ENCODE measurements around the gene ALDH1A1.

Gene ALDH1A1

GRCh38 chr9:72951520-72952380 lies 1.1 kb downstream of the ALDH1A1 start:
- DNase-seq (ENCODE audit: low read depth, low spot score), result no peak
- peak overlapping the region; percentile 67 for H3K4me3 ChIP-seq
- no peaks in the 10 kb centered on the region for H3K36me3 ChIP-seq (ENCODE audit: insufficient read depth, low read length)
- H3K9ac ChIP-seq (ENCODE audit: insufficient read length), result peak overlapping the region; percentile 56
- TF ChIP-seq EZH2 (IDR thresholded peaks at IDR 0.05) (no peak), POLR2AphosphoS5 (IDR thresholded peaks at IDR 0.05; ENCODE audit: borderline replicate concordance, low read depth, low read length) (no peak), FOXP2 (optimal IDR thresholded peaks at IDR 0.05; ENCODE audit: control extremely low read depth, extremely low read length, insufficient read depth) (no peak)
- H3K27ac ChIP-seq, result peak overlapping the region; percentile 57
- no peaks in the 10 kb centered on the region for H3K9me3 ChIP-seq (ENCODE audit: low read depth, low read length)

- TF ChIP-seq EZH2 (IDR thresholded peaks at IDR 0.05) (no peak), FOXP2 (optimal IDR thresholded peaks at IDR 0.05; ENCODE audit: control extremely low read depth, extremely low read length, insufficient read depth) (no peak), POLR2AphosphoS5 (IDR thresholded peaks at IDR 0.05; ENCODE audit: borderline replicate concordance, low read depth, low read length) (no peak)
- DNase-seq (ENCODE audit: low read depth, low spot score), result no peak
- H3K4me3 ChIP-seq, result peak overlapping the region; percentile 67
- no peaks in the 10 kb centered on the region for H3K36me3 ChIP-seq (ENCODE audit: insufficient read depth, low read length)
- H3K27ac ChIP-seq, result peak overlapping the region; percentile 39; the same call in 1 of the 2 replicates
- H3K9ac ChIP-seq (ENCODE audit: insufficient read length), result peak overlapping the region; percentile 33
- no peaks in the 10 kb centered on the region for H3K9me3 ChIP-seq (ENCODE audit: low read depth, low read length)
Observed at GRCh38 chr9:72950875-72951442, 1.9 kb downstream of the ALDH1A1 start.

- no peak overlapping the region for H3K27ac ChIP-seq
- H3K4me3 ChIP-seq, result no peak overlapping the region
- no peaks in the 10 kb centered on the region for H3K36me3 ChIP-seq (ENCODE audit: insufficient read depth, low read length)
- H3K9me3 ChIP-seq (ENCODE audit: low read depth, low read length), result no peaks in the 10 kb centered on the region
- no peak for DNase-seq (ENCODE audit: low read depth, low spot score)
- H3K9ac ChIP-seq (ENCODE audit: insufficient read length), result no peak overlapping the region
- no peak for TF ChIP-seq FOXP2 (optimal IDR thresholded peaks at IDR 0.05; ENCODE audit: control extremely low read depth, extremely low read length, insufficient read depth)
- TF ChIP-seq POLR2AphosphoS5 (IDR thresholded peaks at IDR 0.05; ENCODE audit: borderline replicate concordance, low read depth, low read length), result no peak
- no peak for TF ChIP-seq EZH2 (IDR thresholded peaks at IDR 0.05)
Observed at GRCh38 chr9:72949918-72950325, 2.9 kb downstream of the ALDH1A1 start.

- no peak overlapping the region for H3K9ac ChIP-seq (ENCODE audit: insufficient read length)
- TF ChIP-seq POLR2AphosphoS5 (IDR thresholded peaks at IDR 0.05; ENCODE audit: borderline replicate concordance, low read depth, low read length), result no peak
- no peak overlapping the region for H3K27ac ChIP-seq
- no peaks in the 10 kb centered on the region for H3K36me3 ChIP-seq (ENCODE audit: insufficient read depth, low read length)
- no peak for DNase-seq (ENCODE audit: low read depth, low spot score)
- H3K9me3 ChIP-seq (ENCODE audit: low read depth, low read length), result no peaks in the 10 kb centered on the region
- no peak overlapping the region for H3K4me3 ChIP-seq
Observed at GRCh38 chr9:72949244-72949582, 3.6 kb downstream of the ALDH1A1 start.

GRCh38 chr9:72948575-72949243 lies 4.1 kb downstream of the ALDH1A1 start:
- Histone ChIP-seq H3K4me3 (no peak overlapping the region), H3K27ac (no peak overlapping the region), H3K9me3 (ENCODE audit: low read depth, low read length) (no peaks in the 10 kb centered on the region), H3K36me3 (ENCODE audit: insufficient read depth, low read length) (no peaks in the 10 kb centered on the region), H3K9ac (ENCODE audit: insufficient read length) (no peak overlapping the region)
- TF ChIP-seq FOXP2 (optimal IDR thresholded peaks at IDR 0.05; ENCODE audit: control extremely low read depth, extremely low read length, insufficient read depth), result no peak
- TF ChIP-seq POLR2AphosphoS5 (IDR thresholded peaks at IDR 0.05; ENCODE audit: borderline replicate concordance, low read depth, low read length), result no peak
- no peak for TF ChIP-seq EZH2 (IDR thresholded peaks at IDR 0.05)
- DNase-seq (ENCODE audit: low read depth, low spot score), result no peak

- DNase-seq (ENCODE audit: low read depth, low spot score), result no peak
- no peak overlapping the region for H3K4me3 ChIP-seq
- H3K9me3 ChIP-seq (ENCODE audit: low read depth, low read length), result no peaks in the 10 kb centered on the region
- TF ChIP-seq POLR2AphosphoS5 (IDR thresholded peaks at IDR 0.05; ENCODE audit: borderline replicate concordance, low read depth, low read length), result no peak
- no peak for TF ChIP-seq EZH2 (IDR thresholded peaks at IDR 0.05)
- no peak for TF ChIP-seq FOXP2 (optimal IDR thresholded peaks at IDR 0.05; ENCODE audit: control extremely low read depth, extremely low read length, insufficient read depth)
- H3K9ac ChIP-seq (ENCODE audit: insufficient read length), result no peak overlapping the region
- H3K36me3 ChIP-seq (ENCODE audit: insufficient read depth, low read length), result no peaks in the 10 kb centered on the region
- H3K27ac ChIP-seq, result no peak overlapping the region
Observed at GRCh38 chr9:72947984-72948465, 4.8 kb downstream of the ALDH1A1 start.

- H3K36me3 ChIP-seq (ENCODE audit: insufficient read depth, low read length), result no peaks in the 10 kb centered on the region
- DNase-seq (ENCODE audit: low read depth, low spot score), result no peak
- no peak overlapping the region for H3K27ac ChIP-seq
- H3K4me3 ChIP-seq, result no peak overlapping the region
- no peak overlapping the region for H3K9ac ChIP-seq (ENCODE audit: insufficient read length)
- no peaks in the 10 kb centered on the region for H3K9me3 ChIP-seq (ENCODE audit: low read depth, low read length)
- TF ChIP-seq POLR2AphosphoS5 (IDR thresholded peaks at IDR 0.05; ENCODE audit: borderline replicate concordance, low read depth, low read length) (no peak), FOXP2 (optimal IDR thresholded peaks at IDR 0.05; ENCODE audit: control extremely low read depth, extremely low read length, insufficient read depth) (no peak), EZH2 (IDR thresholded peaks at IDR 0.05) (no peak)
Observed at GRCh38 chr9:72946821-72947220, 6.0 kb downstream of the ALDH1A1 start.

GRCh38 chr9:72946318-72946717 lies 6.5 kb downstream of the ALDH1A1 start:
- TF ChIP-seq EZH2 (IDR thresholded peaks at IDR 0.05), result no peak
- TF ChIP-seq POLR2AphosphoS5 (IDR thresholded peaks at IDR 0.05; ENCODE audit: borderline replicate concordance, low read depth, low read length), result no peak
- no peak for TF ChIP-seq FOXP2 (optimal IDR thresholded peaks at IDR 0.05; ENCODE audit: control extremely low read depth, extremely low read length, insufficient read depth)
- Histone ChIP-seq H3K9me3 (ENCODE audit: low read depth, low read length) (no peaks in the 10 kb centered on the region), H3K36me3 (ENCODE audit: insufficient read depth, low read length) (no peaks in the 10 kb centered on the region), H3K4me3 (no peak overlapping the region), H3K27ac (no peak overlapping the region), H3K9ac (ENCODE audit: insufficient read length) (no peak overlapping the region)
- DNase-seq (ENCODE audit: low read depth, low spot score), result no peak

Data from SK-N-MC (cell line).